ENCODE data around the gene AUH.
"Not testable (repeated sequence)": the region's sequence is repeated elsewhere in the genome, so short reads cannot be mapped to it uniquely, and the experiment has no call there.

The AUH gene

GRCh38 chr9:91378054-91378453 is 16.3 kb upstream of the AUH start:
- FAIRE-seq: not testable (repeated sequence)

GRCh38 chr9:91376239-91376638 is 14.5 kb upstream of the AUH start:
- no peak for FAIRE-seq

GRCh38 chr9:91374939-91375338 is 13.2 kb upstream of the AUH start:
- FAIRE-seq: no peak

- no peak for FAIRE-seq
Measured at GRCh38 chr9:91371894-91372293, 10.2 kb upstream of the AUH start.

GRCh38 chr9:91370006-91370405 is 8.3 kb upstream of the AUH start:
- FAIRE-seq: not testable (repeated sequence)

GRCh38 chr9:91364702-91365101 is 3.0 kb upstream of the AUH start:
- no peak for FAIRE-seq

- FAIRE-seq: no peak
Measured at GRCh38 chr9:91364005-91364404, 2.3 kb upstream of the AUH start.

GRCh38 chr9:91362051-91362611 is 413 bp upstream of the AUH start:
- FAIRE-seq: no peak

GRCh38 chr9:91360551-91361290 is 997 bp downstream of the AUH start:
- FAIRE-seq: no peak

GRCh38 chr9:91359734-91360470 is 1.8 kb downstream of the AUH start:
- no peak for FAIRE-seq

- no peak for FAIRE-seq
Measured at GRCh38 chr9:91359083-91359482, 2.6 kb downstream of the AUH start.

- FAIRE-seq: peak; percentile 91
Measured at GRCh38 chr9:91354881-91355280, 6.8 kb downstream of the AUH start.

GRCh38 chr9:91349115-91349555 is 12.6 kb downstream of the AUH start:
- FAIRE-seq: no peak

- FAIRE-seq: no peak
Measured at GRCh38 chr9:91348191-91348807, 13.4 kb downstream of the AUH start.

GRCh38 chr9:91347377-91347776 is 14.3 kb downstream of the AUH start:
- no peak for FAIRE-seq

- FAIRE-seq: no peak
Measured at GRCh38 chr9:91346644-91347043, 15.1 kb downstream of the AUH start.

GRCh38 chr9:91345978-91346377 is 15.7 kb downstream of the AUH start:
- no peak for FAIRE-seq

- no peak for FAIRE-seq
Measured at GRCh38 chr9:91342575-91342974, 19.1 kb downstream of the AUH start.

- no peak for FAIRE-seq
Measured at GRCh38 chr9:91341749-91342148, 20.0 kb downstream of the AUH start.

GRCh38 chr9:91341258-91341746 is 20.4 kb downstream of the AUH start:
- no peak for FAIRE-seq

- FAIRE-seq: no peak
Measured at GRCh38 chr9:91340395-91340967, 21.2 kb downstream of the AUH start.

GRCh38 chr9:91338681-91339080 is 23.0 kb downstream of the AUH start:
- no peak for FAIRE-seq

GRCh38 chr9:91336786-91337185 is 24.9 kb downstream of the AUH start:
- no peak for FAIRE-seq

Measured in endometrium (tissue), 2 donors.